ENCODE measurements around the gene TMEM164. TPM values are rescaled to one million over a fixed set of nuclear protein-coding genes. Genes with fewer than 3 reads are reported as not detected.
A peak's percentile ranks its signal among the peaks of the same experiment; 100 is the strongest.

Gene TMEM164
- total RNA-seq, 1 experiment from 2014 or later: 17.4 TPM

GRCh38 chrX:110070970-110071369 is 68.1 kb downstream of the TMEM164 start:
- no peak for DNase-seq (ENCODE audit: low spot score)

DNA sequence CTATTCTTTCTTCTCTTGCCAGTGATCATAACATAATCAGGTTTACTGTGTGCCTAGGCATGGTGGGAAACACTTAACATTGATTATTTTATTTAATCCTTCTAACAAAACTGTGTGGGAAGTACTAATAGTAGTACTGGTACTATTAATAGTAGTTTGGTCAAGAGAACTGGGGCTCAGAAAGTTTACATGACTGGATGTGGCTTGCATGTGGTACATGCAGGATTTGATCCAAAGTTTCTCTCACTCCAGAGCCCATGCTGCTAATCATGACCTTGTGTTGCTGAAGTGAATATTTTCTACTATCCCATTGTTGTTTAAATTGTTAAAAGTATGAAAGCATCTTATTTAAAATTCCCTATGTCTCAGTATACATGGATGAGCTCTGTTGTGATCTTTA is 78.4 kb downstream of the TMEM164 start:
- DNase-seq (ENCODE audit: low spot score): no peak

GRCh38 chrX:110081740-110082139 is 78.8 kb downstream of the TMEM164 start:
- DNase-seq (ENCODE audit: low spot score): peak; percentile 44

DNA sequence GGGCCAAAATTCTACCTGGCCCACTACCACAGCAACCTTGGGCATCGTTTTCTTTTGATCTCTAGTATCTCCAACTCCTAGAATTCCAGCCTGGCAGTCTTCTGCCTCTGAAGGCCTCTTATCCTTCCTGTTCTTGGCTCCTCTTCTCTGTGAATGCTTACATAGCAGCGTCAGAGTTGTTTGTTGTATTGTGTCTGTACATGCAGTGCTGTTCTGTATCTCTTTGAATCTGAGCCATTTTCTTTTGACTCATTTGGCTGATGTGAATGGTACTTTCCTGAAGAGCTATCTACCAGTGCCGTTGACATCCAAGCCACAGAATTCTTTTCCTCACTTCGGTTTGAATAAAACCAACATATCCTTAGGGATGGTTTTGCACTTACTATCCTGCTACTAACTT is 79.2 kb downstream of the TMEM164 start:
- DNase-seq (ENCODE audit: low spot score): peak; percentile 7

- peak; percentile 58 for DNase-seq (ENCODE audit: low spot score)
Measured at GRCh38 chrX:110086162-110086915, 83.4 kb downstream of the TMEM164 start.

DNA sequence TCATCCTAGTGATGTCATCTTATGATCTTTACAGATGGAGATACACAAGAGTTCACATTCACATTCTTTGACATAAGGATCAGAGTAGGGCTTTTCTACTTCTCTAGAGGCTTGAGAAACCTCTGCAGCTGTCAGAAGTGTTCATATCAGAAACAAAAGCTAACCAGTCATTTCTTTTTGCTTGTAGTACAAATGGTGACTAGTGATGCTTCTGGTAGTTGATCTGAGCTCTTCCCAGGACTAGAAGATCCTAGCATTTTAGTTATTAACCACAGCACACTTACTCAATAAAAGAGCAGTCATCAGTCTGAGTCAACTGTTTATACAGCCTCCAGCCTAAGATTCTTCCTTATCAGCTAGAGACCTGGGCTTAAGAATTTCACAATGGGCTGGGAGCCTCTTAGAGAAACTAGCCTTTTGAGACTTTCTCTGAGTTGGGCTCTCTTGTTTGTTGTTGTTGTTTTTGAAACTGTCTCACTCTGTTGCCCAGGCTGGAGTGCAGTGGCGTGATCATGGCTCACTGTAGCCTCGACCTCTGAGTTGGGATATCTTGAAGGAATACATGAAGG is 84.1 kb downstream of the TMEM164 start:
- DNase-seq (ENCODE audit: low spot score): peak; percentile 71

DNA sequence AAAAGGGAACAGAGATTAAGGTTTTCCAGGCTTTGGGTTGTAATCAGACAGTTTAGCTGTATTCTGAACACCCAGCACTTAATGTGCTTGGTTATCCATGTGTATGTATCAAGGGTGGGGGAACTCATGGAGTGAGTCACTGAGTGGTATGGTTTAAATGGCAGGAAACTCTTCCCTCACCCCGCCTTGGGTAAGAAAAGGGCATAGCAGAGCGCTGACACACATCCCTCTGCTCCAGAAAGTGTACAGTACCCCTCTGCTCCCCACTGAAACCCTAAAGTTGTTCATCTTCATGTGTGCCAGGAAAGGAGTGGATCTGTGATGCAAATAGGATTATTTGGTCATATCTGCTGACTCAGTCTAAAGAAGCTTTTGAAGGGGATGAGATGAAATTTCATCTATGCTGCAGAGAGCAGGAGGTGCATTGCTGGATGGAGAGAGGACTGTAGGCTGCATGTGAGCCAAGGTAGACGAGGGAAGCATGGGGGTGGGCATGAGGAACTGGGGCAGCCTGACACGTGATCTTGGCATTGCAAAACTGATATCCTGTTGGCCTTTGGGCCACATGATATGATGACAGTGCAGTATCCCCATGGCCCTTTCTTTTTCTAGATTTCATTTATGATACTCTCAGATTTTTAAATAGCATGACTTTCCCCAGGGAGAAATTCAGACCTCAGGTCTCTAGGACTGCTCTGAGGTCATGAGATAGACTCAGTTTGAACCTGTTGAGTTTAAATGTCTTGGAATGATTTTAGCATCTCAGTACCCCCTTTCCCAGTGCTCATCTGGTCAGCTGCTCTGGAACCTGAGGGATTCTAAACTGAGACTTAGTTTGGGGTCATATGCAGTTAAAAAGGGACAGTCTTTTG is 84.8 kb downstream of the TMEM164 start:
- peak; percentile 83 for DNase-seq (ENCODE audit: low spot score)

DNA sequence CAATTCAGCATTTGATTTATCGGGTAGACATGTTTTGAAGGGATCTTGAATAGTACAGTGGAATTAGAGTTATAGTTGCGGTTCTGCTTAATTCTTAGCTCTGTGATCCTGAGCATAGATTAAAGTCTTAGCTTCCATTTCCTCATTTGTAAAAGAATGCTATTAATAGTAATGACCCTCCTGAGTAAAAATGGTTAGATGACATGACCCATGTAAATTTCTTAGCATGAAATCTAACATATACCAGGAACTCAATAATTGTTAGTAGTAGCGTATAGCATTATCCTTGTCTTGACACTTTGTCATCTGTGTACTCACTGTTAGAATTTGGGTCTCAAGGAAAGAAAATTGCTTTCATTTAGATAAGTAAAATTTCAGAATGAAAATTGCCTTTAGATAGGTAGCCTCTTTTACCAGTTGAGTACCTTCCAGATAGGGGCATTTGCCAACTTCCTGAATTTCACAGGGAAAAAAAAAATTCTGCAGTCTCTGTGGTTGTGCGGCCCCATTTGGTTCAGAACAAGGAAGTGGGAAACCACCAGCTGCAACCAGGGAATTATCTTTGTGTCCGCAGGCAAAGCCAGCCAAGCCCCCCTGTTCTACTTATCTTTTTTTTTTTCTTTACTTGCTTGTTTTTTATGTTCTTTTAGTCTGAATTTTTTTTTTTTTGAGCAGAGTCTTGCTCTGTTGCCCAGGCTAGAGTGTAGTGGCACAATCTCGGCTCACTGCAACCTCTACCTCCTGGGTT is 86.9 kb downstream of the TMEM164 start:
- DNase-seq (ENCODE audit: low spot score): peak; percentile 36

DNA sequence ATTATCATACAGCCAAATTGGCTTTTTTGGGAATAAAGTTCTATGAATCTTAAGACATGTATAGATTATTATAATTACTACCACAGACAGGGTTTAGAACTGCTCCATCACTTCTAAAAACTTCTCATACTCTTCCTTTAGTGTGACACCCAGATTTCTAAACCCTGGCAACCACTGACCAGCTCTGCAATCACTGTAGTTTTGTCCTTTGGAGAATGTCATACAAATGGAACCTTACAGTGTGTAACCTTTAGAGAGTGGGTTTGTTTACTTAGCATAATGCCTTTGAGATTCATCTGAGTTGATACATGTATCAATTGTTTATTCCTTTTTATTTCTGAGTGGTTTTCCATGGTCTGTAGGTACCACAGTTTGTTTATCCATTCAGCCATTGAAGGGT is 95.0 kb downstream of the TMEM164 start:
- peak; percentile 21 for DNase-seq (ENCODE audit: low spot score)

DNA sequence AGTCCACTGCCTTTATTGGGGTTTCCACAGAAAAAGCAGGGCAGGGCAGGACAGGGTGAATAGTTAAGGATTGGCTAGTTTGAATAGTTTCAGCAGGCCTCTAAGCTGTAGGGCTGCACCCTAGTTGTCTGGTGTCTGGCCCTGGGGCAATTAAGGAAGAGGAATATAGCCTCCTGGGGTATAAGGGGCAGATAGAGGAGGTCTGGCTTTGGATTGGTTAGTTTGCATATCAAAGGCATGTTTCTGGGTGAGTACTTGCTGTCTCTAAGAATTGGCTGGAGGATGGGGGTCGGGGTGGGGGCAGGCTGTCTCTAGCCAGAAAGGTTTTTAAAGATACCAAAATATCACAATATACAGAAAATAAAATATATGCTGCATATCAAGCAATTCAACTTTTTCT is 100.4 kb downstream of the TMEM164 start:
- DNase-seq (ENCODE audit: low spot score): no peak

DNA sequence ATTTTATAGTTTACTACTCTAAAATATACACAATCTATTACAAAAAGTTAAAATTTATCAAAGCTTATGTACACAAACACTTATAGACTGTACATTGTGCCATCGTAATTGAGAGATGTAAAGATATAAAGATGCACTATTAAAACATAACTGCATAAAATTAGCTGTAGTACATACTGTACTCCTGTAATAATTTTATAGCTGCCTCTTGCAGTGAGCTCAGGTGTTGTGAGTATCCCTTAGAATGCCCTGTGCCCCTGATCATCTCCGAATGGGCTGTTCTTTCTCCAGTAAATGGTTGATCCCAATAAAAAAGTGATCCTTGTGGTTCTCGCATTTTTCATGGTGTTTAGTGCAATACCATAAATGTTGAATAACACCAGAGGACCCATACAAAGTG is 101.2 kb downstream of the TMEM164 start:
- no peak for DNase-seq (ENCODE audit: low spot score)

GRCh38 chrX:110108381-110108821 is 105.5 kb downstream of the TMEM164 start:
- peak; percentile 39 for DNase-seq (ENCODE audit: low spot score)

DNA sequence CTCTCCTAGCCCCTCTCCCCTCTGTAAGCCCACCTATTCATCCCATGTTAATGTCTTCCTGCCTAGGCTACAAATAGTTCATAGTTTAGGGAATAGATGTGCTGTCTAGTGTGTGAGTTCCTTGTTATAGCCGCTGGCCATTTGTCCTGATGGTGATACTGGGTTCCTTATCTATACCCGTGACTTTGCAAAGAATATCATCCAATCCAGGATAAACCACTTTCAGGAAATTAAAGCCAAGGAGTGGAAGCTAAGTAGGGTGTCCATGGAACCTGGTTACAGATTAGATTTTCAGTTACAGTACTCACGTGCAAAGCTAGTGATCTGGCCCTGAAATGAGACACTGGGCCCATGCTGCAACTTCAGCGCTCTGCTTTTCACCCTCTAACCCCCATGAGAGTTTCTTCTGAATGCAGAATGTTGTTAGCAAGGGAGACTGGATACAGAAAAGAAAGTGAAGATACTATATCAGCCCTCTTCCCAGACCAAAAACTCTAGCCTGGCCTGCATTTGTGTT is 111.4 kb downstream of the TMEM164 start:
- DNase-seq (ENCODE audit: low spot score): no peak

GRCh38 chrX:110116066-110116980 is 113.4 kb downstream of the TMEM164 start:
- no peak for DNase-seq (ENCODE audit: low spot score)

DNA sequence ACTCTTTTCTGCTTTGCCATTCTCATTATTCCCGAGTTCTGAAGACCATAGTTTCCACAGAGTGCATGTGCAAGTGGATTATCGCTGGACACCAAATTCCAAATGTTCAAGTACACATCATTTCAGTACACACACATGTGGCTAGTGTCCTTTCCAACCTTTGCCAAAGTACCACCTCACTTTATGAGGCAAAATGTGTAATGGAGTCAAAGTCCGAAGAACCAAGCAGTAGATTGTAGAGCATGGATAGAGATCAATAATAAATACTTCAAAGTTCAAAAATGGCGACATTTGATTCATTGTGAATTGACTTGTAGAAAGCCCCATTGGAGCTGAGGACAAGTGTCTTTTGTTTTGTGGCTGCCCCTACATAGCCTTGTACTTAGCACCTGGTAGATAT is 115.6 kb downstream of the TMEM164 start:
- no peak for DNase-seq (ENCODE audit: low spot score)

DNA sequence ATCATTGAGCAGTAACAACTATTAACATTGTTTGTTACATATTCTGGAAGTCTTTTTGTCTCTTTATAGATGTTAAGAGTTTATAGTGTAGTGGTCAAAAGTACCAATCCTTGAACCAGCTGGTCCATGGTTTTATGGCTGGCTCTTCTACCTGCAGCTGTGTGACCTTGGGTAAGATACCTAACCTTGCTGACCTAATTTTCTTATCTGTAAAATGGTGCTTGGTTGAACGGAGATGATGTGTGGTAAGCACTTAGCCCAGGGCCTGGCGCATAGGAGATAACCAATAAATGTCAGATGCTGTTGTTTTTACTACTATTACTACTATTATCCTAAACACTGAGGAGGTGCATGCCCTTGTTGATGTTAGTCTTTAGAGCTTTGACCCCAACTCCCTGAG is 116.6 kb downstream of the TMEM164 start:
- no peak for DNase-seq (ENCODE audit: low spot score)

GRCh38 chrX:110120025-110120424 is 117.1 kb downstream of the TMEM164 start:
- no peak for DNase-seq (ENCODE audit: low spot score)

DNA sequence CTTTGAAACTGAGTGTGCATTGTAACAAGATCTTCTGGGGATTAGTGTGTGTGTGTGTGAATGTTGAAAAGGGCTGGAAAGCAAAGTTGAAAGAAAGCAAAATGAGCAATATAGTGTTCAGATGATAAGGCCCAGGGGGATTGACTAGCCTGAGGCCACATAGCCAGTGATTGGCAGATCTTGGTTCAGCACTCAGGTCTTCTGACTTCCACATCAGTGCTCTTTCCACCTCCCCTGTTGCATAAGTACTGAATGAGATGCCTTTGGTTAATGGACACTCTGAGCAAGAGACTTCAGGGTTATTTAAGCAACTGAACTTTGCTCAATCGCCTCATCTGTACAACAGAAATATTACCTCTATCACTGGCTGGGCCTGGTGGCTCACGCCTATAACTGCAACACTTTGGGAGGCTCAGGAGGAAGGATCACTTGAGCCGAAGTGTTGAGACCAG is 120.4 kb downstream of the TMEM164 start:
- DNase-seq (ENCODE audit: low spot score): no peak

DNA sequence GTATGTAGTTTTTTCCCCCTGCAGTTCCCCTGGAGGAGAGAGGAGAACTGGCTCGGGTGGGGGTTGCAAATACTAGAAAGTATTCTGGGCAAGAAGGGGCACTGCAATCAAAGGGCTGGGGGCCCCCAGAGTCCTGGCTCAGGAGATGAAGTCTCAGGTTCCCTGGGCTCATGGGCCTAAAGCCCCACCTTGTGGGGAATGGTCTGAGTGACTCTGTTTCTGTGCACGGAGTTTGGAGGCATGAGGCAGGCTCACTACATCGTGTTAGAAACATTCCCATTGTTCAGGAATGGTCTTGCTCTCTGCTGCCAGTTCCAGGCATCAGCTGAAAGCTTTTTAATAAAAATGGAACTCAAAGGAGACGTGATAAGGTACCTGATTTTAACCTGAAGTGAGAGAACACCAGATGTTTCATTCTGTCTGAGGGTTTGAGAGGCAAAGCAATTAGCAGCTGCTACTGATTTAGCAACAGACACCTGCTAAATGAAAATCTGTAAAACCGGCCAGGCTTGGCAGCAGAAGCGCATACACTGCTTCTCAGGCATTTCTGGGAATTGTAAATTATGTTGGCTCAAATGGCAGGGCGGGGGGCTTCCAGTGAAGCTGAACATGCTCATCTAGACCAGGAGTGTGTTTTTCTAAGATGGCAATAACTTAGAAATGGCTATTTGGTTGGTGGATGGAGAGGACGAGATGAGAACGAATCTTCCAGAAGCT is 122.7 kb downstream of the TMEM164 start:
- no peak for DNase-seq (ENCODE audit: low spot score)

- no peak for DNase-seq (ENCODE audit: low spot score)
Measured at GRCh38 chrX:110131031-110131430, 128.1 kb downstream of the TMEM164 start.

All from H4 (cell line).